C1 segment of cervical spinal cord (tissue), 14 donors: Measurements from ENCODE around the gene UROC1.

Experiments used
- DNase-seq, 14 donors: peaks; one replicate each; lab custom pipeline; 2025; lab: John Stamatoyannopoulos, UW

Gene UROC1

DNA sequence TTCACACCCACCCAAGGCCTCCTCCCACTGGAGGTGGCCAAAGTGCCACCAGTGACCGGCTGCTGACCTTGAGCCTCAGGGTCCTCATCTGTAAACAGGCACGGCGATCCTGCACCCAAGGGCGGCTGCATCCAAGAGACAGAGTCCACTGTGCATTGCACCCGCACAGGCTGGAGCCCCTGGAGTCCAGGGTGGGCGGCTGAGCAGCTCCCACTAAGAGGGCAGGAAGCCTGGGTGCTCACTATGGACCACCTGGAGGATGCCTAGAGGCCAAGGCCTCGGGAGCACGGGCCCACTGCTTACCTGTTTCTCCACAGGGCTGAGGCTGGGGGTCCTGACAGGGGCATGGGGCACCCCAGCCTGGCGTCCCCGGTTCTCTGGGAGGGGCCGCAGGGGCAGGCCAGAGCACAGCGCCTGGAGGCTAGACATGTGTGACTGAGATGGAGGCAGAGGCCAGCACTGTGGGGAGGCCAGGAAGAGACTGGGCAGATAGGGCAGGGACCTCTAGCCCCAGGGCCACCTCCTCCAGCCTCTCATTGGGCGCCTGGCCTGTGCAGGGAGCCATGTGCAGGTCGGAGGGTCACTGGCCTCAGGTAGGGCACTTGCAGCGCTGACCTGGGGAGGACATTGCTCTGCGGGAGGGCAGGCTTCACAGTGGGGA is at the start of gene UROC1:
Gene UROC1, minus strand, starts transcription at position 483 of the 661 bp plus-strand sequence. Its CDS starts 54 bp downstream, at position 429.
- DNase-seq, result no peak

DNA sequence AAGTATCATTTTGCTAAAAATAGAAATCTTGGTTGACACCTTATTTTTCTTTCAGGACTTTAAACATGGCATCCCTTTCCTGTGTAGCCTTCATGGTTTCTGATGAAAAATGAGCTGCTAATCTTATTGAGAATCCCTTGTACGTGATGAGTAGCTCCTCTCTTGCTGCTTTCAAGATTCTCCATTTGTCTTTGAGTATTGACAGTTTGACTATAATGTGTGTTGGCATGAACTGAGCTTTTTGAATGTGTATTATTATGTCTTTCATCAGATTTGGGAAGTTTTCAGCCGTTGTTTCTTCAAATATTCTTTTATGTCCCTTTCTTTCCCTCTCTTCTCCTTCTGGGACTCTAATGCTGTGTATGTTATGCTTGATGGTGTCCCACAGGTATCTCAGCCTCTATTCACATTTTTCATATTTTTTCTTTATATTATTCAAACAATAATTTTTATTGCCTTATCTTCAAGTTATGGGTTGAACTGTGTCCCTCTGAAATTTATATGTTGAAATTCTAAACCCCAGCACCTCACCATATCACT is 45.2 kb upstream of the UROC1 start:
- DNase-seq, result no peak

DNA sequence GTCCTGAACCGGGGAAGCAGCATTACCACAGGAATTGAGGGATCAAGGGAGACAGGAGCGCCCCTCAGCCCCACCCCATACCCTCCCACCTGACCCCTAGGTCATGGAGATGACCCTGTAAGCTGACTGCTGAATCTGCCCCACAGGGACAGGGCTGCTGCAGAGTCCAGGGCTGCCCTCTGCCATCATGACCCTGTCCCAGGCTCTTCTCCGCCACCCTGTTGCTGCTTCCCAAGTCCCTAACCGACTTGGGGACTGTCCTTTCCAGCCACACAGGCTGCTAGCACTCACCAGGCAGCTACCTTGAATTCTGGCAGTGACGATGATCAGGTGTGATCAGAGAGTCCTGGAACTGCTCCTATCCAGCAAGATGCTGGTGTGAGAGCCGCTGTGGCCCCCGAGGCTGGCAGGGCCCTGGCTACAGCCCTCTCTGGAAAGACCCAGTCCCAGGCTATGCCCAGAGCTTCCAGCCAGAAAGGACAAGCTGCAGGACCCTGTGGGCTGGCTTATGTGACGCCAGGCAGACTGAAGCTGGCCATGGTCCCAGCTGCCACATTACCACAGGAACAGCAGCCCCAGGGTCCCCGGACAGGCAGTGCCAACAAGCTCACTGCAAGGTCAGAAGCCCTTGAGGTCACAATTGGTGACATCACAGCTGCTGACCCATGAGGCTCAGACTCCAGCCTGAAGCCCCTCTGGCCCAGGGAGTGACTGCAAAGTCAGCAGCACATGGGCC is 40.9 kb upstream of the UROC1 start, which contains the start of gene C3orf22:
Gene C3orf22, minus strand, starts transcription at position 597 of the 736 bp plus-strand sequence. CDS start 5,542 bp downstream, outside the sequence.
- DNase-seq, result no peak

DNA sequence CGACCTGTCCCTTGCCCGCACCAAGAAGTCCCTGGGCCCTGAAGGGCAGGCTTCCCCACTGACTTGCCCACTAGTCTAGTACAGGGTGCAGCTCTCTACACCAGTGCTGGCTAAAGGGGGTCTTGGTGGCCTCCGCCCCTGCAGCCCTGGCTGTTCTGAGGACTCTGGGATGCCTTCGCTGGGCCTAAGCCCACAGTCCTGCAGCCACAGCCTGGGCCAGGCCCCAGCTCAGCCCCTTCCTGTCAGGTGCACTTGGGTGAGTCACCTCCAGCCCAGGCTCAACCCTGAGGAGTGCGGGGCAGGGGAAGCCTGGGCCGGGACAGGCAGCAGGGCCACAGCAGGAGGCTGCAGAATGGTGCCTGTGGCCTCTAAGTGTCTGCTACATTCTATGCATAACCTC is 40.2 kb upstream of the UROC1 start:
- no peak for DNase-seq

DNA sequence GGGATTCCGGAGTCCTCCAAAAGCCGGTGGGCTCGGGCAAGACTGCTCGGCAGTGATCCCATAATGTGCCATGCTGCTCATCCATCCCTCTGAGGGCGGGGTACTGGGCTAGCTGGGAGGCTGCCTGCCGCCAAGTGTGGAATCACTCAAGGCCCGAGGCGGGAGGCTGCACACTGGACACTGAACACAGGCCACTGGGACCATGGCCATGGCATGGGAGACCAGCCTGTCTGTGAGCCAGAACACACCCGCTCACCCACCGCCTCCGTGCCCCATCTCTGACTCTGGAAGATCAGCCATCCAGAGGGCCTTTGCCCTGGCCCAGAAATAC is 39.8 kb upstream of the UROC1 start:
- no peak for DNase-seq

DNA sequence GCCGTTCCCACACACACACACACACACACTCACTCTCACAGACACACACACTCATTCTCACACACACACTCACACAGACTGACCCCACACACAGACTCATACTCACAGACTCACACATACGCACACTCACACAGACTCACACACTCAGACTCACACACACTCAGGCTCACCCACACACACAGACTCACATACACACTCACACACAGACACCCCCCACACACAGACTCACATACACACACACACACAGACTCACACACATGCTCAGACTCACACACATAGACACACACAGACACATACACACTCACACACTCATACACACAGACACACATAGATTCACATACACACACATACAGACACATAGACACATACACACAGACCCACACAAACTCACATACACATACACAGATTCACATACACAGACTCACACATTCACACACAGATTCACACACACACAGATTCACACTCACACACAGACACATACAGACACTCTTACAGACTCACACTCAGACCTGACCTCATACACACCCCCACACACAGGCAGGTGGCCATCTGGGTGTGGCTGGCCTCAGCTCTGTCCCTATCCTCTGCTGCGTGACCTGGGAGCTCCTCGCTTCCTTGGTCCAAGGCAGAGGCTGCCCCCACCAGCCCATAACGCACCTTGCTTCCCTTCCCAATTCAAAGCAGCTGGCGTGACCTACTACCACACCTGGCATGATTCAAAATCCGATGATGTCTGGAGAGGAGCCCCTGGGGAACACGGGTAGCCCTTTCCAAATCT is 39.3 kb upstream of the UROC1 start:
- no peak for DNase-seq

DNA sequence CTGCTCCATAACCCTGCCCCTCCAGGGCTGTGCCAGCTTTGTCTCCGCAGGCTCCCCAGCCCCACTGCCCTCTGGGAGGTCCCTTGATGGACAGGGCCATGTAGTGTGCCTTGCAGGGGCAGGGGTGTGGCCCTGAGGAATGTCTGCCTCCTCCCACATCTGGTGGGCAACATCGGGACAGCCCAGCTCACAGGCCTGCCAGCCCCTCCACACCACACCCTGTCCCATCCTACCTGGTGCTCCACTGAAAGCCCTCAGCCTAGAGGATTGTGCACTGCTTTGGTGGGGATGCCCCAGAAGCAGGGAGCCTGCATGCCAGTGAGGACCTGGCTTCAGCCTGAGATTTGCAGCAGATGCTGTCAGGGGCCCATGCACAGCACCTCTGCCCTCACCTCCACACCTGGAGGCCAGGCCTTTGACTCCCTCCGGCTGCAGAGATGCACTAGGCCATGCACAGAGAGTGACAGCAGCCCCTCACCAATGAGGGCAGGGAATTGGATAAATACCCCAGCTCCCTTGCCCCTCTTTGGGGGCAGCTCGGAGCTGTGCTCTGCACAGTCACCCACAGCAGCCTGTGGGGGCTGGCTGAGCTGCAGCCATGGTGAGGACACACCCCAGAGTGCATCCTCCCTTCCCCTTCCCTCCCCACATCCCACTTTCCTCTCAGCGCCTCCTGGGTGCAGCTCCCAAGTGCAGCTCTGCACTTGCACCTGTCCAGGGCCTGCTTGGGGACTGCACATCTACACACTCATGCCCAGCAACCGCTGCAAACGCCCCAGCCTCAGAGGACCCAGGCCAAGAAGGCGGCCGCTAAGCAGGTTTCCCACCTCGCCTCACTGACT is 38.4 kb upstream of the UROC1 start:
- DNase-seq, result no peak

DNA sequence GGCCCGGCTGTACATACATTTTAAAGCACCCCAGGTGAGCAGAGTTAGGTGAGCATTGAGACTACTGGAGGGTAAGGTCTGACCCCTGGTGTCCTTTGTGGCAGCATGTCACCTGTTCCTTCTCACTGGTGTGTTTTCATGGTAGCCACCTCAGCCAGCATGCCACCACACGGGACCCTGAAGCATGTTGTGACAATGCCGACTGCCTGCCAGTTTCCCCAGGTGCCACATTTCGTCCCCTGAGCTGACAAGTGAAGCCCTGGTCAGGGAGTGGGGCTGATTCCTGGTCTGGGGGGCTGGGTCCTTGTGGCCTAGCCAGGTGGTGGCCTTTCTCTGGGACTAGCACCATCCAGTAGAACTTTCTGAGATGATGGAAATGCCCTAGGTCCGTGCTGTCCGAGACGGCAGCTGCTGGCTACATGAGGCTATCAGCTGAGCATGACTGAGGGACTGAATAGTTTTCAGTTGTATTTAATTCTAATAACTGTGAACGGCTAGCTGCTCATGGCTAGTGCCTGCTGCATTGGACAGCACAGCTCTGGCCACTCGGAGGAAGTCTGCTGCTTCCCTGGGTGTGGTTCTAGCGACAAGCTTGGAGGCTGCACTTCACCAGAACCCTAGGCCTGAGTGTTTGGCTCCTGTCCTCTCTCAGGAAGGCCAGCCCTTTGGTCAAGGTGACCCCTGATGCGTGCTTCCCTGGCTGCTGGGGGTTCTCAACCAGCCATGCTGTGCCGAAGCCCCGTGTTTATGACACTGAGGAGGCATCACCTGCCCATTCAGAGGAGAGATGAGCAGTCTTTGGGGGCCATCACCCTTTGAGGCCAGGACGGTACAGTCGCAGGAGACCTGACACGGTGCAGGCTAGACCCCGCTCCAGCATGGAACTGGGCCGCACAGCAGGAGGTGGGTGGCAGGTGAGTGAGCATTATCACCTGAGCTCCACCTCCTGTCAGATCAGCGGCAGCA is 37.3 kb upstream of the UROC1 start:
- no peak for DNase-seq

DNA sequence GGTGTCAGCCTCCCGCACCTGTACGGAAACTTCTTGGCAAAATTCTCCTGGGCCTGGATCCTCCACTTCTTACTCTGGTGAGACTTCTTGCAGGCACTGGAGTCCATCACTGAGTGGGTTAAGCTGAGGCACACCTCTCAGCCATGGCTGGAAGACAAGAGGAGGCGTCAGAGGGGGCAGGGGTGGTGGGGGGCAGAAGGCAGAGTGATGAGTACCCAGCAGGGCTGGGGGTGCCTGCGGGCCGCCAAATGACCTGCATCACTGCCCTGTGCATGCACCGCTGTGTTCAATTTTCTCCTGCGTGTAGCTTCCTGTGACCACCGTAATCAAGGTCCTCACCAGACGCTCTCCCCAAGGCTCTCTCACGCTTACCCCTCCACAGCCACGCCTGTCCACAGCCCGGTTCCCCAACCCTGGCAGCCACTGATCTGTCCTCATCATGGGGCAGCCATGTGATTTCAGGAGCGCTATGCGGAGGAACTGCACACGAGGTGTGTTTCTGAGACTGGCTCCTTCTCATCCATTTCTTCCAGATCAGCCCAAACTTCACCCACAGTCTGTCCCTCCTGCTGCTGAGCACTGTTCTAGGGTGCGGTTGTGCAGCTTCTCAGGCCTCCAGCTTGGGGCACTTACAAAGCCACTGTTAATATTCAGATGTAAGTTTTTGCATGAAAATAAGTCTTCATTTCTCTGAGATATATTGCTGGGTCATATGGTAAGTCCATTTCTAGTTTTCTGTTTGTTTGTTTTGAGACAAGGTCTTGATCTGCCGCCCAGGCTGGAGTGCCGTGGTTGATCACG is 35.9 kb upstream of the UROC1 start:
- DNase-seq, result no peak

DNA sequence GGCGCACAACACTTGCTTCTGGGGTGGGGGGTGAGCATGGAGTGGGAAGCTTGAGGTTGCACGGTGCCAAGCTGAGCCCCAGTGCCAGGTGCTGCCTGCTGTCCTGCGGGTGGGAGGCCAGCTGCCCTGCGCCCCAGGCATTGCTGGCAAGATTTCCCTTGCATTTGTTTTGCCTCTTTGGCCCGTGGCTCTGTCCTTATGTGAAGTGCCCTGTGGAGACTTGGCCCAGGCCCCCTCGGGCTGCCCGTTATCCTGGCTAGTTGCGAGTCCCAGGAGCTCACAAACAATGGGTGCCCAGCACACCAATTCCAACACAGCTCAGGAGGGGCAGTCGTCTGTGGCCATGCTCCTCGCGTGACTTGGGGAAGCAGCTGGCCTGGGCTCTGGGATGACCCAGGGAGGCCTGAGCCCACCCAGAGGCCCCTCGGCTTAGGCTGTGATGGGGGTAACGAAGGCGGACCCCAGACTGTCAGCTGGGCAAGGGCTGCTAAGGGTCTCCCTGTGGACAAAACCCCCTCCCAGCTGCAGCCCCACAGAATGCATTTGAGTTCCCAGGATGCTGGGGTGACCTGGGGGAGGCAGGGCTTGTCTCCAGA is 35.2 kb upstream of the UROC1 start:
- DNase-seq, result peak in 1 of 14 donors; percentile 63

DNA sequence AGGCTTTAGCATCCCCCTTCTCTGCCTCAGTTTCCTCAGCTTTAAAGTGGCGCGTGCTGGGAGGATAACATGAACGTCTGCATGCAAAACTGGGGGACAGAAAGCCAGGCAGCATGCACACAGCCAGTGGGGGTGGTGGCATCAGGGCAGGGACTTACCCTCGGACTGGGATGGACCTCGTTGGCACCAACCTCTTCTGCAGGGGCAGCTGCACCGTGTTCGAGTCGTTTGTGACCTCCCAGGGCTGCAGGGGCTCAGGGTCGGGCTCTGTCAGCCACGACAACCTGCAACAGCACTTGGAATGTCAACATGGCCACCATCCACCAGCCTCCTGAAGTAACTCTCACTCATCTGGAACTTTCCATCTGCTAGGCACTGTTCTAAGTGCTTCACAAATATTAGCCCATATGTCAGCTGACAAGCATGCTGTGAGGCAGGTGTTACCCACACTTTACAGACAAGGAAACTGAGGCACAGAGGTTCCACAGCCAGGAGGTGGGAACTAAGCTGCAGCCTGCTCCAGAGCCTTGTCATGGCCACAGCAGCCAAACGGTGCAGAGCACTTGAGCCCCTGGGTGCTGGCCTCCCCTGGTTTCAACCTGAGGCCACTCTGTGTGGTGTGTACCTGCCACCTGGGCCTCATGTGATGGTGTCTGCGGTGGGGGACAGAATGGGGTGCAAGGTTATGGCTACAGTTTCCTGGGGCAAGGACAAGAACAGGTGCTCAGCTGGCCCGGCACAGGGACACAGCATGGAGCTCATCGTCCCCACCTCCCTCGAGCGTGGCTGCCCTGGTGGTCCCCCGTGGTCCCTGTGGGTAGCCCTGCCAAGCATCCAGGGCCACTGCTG is 34.5 kb upstream of the UROC1 start:
- DNase-seq, result peak in 1 of 14 donors; percentile 28

DNA sequence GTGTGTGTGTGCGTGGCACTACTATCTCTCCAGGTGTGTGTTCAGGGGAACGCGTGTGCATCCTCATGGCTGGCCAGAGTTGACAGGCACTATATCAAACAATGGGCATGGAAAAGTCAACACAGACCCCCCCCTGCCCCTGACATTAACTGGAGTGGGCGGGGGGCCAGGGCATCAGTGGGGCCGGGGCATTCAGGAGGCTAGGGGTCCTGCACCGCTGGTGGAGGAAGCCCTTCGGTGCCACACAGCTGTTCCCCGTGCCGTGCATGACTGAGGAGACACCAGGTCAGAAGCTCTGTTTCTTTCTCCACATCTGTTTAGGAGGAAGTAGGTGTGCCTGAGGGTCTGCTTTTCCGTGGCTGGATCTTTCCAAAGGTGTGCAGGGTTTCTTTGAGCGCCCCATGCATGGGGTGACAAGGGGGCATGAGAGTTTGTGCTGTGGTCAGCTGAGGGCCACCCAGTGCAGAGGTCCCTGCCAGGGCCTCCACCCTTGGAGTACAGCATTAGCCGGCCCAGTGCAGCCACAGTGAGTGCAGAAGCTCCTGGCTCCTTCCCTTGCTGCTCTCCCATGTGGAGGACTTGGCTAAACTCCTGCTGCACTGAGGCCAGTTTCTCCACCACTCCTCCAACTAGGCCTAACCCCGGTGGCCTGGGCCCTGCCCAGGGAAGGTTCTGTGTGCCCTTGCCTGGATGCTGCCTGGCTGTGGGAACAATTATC is 33.7 kb upstream of the UROC1 start:
- DNase-seq, result peak in 1 of 14 donors; percentile 60

DNA sequence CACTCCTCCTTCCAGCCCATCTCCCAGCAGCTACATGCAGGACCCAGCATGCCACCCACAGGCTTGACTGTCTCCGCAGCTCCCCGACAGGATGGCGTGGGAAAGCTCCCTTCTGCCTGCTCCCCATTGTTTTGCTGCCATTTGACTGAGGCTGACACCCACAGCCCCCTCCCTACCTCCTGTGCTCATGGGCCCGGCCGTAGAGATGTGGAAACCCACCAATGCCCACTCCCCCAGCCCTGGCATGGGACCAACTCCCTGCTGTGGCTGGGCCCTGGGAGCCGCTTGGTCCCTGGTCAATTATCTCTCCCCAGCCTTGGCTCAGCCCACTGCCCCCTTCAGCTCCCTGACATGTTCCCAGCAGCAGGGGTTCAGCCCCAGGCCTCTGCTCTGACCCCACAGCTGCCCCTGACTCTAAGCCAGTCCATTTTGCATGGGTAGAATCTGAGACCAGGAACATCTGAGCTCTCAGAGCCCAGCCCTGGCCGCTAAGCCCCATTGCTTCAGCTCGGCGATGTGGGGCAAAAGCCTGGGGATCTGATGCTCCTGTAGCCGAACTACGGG is 33.0 kb upstream of the UROC1 start:
- no peak for DNase-seq

DNA sequence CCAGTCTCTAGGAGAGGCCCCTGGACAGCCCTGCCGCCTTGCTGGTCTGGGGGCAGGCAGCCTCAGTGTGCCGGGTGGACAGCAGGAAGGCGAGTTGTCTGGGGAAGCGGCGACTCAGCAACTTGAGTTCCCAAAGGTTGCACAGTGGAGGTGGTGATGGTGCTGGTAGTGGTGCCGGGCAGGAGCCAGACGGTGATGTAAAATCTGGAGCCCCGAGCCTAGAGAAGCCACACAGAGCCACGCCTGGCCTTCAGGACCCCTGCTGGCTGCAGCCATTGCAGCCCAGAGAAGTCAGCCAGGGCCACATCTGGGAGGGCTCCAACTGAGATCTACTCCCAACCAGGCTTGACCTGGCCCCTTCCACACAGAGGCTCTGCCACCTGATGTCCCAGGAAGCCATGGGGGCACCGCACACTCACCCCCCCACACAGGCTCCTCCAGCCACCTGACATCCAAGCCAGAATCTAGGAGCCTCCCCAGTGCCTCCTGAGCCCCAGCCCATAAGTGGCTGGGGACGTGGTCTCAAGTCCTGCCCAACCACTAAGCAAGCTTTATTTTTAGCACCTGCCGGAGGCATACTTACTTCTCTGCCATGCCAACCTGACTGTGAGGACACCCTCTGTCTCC is 32.4 kb upstream of the UROC1 start:
- no peak for DNase-seq

DNA sequence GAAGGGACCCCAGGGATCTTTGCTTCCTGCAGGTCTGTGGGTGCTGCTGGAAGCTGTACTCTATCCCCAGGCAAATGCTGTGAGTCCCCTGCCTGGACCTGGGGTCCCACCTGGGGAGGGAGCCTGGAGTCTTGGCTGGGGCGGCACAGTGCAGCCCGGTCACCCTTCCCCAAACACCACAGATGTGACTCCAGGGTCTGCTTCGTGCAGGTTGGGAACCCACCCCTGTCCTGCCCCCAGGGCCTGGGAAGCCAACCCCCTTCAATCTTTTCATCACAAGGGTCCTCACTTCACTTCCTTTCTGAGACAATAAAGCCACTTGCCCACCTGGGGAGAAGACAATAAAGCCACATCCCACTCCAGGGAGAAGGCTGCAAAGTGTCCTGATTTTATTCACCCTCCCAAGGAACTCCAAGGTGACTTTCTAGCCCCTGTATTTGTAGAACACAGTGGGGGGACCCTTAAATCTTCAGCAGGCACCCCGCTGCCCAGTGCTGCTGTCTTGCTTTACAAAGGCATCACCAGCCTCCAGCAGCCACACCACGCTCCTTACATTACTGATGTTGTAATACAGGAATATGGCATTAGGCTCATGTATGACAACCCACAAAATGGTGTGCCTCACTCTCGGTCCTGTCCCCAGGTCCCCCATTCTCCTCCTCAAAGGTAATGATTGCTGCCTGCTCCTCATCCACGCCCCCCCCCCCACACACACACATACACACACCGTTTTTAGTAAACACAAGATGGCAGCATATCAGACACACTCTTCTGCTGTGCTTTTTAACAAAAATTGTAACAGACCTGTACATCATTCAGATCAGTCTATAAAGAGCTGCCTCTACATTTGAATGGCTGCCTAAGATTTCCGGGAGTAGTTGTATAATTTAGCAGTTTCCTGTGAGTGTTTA is 31.2 kb upstream of the UROC1 start:
- no peak for DNase-seq
